Common myeloid progenitor, CD34-positive (primary cell): Measurements from ENCODE around the gene ARTN.

Experiments used
- CTCF ChIA-PET: fragments of 350-600 bp; sonication (Branson Sonifier 250); formaldehyde crosslinking; loops from one replicate; lab custom pipeline; 2021; ENCODE audit warnings: antibody characterized with exemption; lab: Charles Lee
- POLR2A ChIA-PET: fragments of 350-600 bp; sonication (Branson Sonifier 250); formaldehyde crosslinking; loops from one replicate; lab custom pipeline; 2021; ENCODE audit warnings: antibody characterized with exemption; lab: Charles Lee
- DNase-seq, 3 donors: peaks; one replicate each; pipeline versions ENCODE4 v3.0.0 to v3.0.0-alpha.2; 2013
- H3K27ac ChIP-seq, 2 experiments: 1 replicate in 1 of 2; 2 replicates in 1 of 2; pipeline ENCODE4 v1.7.0; 2013; ENCODE audit warnings: inconsistent platforms in 2 of 2, low read length in 2 of 2, mild to moderate bottlenecking in 2 of 2, low read depth in 1 of 2, moderate library complexity in 1 of 2; ENCODE audit not compliant: severe bottlenecking in 2 of 2, insufficient read depth in 1 of 2, poor library complexity in 1 of 2
- H3K27me3 ChIP-seq, 5 experiments: replicated peaks in 2 of 5; 1 replicate in 3 of 5; 2 replicates in 2 of 5; pipeline versions ENCODE4 v1.6.1 to v1.7.0; 2013; ENCODE audit warnings: low read length in 4 of 5, mild to moderate bottlenecking in 2 of 5, moderate library complexity in 2 of 5, inconsistent platforms in 1 of 5; ENCODE audit not compliant: insufficient read depth in 5 of 5, control insufficient read depth in 4 of 5
- H3K36me3 ChIP-seq, 4 experiments: 1 replicate in 2 of 4; 2 replicates in 2 of 4; pipeline versions ENCODE4 v1.6.1 to v1.7.0; 2013; ENCODE audit warnings: low read length in 3 of 4, control low read depth in 1 of 4, mild to moderate bottlenecking in 1 of 4; ENCODE audit not compliant: control insufficient read depth in 4 of 4, insufficient read depth in 4 of 4
- H3K4me1 ChIP-seq, 4 experiments: 1 replicate in 3 of 4; 2 replicates in 1 of 4; pipeline versions ENCODE4 v1.6.1 to v1.7.1; 2013; ENCODE audit warnings: low read length in 3 of 4, mild to moderate bottlenecking in 3 of 4, control low read depth in 1 of 4, inconsistent platforms in 1 of 4, moderate library complexity in 1 of 4; ENCODE audit not compliant: control insufficient read depth in 4 of 4, insufficient read depth in 4 of 4; ENCODE audit errors: control extremely low read depth in 1 of 4
- H3K4me3 ChIP-seq, 7 experiments: 1 replicate in 4 of 7; 2 replicates in 3 of 7; pipeline versions ENCODE4 v1.5.1 to v1.7.0; 2013; ENCODE audit warnings: mild to moderate bottlenecking in 7 of 7, low read length in 6 of 7, moderate library complexity in 6 of 7, inconsistent platforms in 2 of 7, low read depth in 2 of 7, control low read depth in 1 of 7; ENCODE audit not compliant: insufficient read depth in 4 of 7, control insufficient read depth in 1 of 7; ENCODE audit errors: extremely low read depth in 1 of 7
- H3K9me3 ChIP-seq, 5 experiments: 1 replicate in 4 of 5; 2 replicates in 1 of 5; pipeline versions ENCODE4 v1.6.1 to v1.7.1; 2013; ENCODE audit warnings: low read length in 4 of 5, mild to moderate bottlenecking in 2 of 5, inconsistent platforms in 1 of 5, low read depth in 1 of 5, moderate library complexity in 1 of 5; ENCODE audit not compliant: control insufficient read depth in 4 of 5, insufficient read depth in 2 of 5; ENCODE audit errors: control extremely low read depth in 1 of 5
- WGBS: methylation state at CpG from one replicate; pipeline ENCODE4 v1.1.5; 2013; ENCODE audit not compliant: insufficient coverage; 5-methylcytosine and 5-hydroxymethylcytosine counted together

ARTN gene

DNA sequence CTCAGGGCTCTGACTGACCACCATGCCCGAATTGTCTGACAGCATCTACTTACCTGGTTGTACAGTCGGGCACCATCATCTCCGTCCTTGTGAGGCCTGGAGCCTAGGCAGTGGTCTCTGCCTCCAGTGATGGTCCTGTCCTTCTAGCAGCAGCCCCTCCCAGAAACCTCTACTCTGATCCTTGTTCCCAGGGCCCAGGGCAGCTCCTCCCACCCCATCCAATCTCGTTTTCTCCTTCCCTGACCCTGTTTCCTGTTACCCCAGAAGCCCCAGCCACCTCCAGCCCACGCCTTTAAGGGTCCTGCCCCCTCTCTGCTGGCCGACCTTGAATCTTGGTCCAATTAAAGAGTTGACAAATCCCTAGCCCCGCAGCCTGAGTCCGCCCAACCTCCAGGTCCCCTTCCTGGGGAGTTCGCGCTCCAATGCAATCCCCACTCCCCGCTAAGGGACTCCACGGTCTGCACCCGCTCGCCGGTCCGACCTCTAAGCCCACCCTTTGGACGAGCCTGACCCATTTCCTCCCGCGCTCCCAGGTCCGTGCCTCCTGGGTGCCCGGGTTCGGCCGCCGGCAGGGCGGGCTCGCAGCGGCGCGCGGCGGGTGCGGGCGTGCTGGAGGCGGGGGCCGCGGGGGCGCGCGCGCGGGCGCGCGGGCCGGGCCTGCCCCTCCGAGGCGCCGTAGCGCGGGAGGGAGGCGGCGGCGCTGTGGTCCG is 45.1 kb downstream of the ARTN start, which contains the start of gene B4GALT2:
Gene B4GALT2, plus strand, starts transcription at position 660 of the 710 bp plus-strand sequence. CDS start 1,951 bp downstream, outside the sequence.
- Histone ChIP-seq H3K27ac (no peak within 1 kb of the TSS), H3K4me1 (peaks cover 7 to 53% (median 39%) of the 10 kb centered on the region in 4 experiments), H3K9me3 (no peaks in the 10 kb centered on the region), H3K27me3 (no peaks in the 10 kb centered on the region), H3K36me3 (peaks cover 2 to 36% (median 17%) of the 10 kb centered on the region in 4 experiments), H3K4me3 (peak within 1 kb of the TSS; percentile 22 to 80 (median 67))
- DNase-seq: peak in 1 of 3 donors; percentile 40
- ChIA-PET CTCF (interaction anchor here (0.9 to 3.5 kb wide), 4 partner anchors 10 to 44 kb away, joined by 3 to 13 read pairs (median 4); partner anchors contain the start of gene CCDC24), POLR2A (no interaction called here)
- 10% methylated on average over 42 of the region's 54 CpGs for WGBS

DNA sequence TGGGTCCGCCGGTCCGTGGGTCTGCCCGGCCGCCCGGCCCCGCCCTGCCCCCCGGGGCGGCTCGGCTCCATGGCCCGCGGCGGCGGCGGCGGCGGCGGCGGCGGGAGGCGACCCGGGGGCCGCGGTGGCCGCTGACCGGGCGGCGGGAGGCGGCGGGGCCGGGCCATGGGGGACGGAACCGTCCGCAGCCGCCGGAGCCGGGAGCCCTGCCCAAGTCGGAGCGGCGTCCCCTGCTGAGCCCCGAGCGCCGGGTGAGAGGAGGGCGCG is 45.6 kb downstream of the ARTN start:
- Histone ChIP-seq H3K27ac (no peak overlapping the region), H3K4me1 (peaks cover 5 to 49% (median 34%) of the 10 kb centered on the region in 4 experiments), H3K4me3 (peak overlapping the region in 5 of 7 experiments; percentile 37 to 80 (median 61)), H3K36me3 (peaks cover 2 to 38% (median 17%) of the 10 kb centered on the region in 4 experiments), H3K27me3 (no peaks in the 10 kb centered on the region), H3K9me3 (no peaks in the 10 kb centered on the region)
- ChIA-PET POLR2A (no interaction called here), CTCF (interaction anchor here (1.1 kb wide), 1 partner anchor 10 kb away, joined by 3 read pairs; no protein-coding TSS in a partner anchor)
- DNase-seq: no peak
- 0% methylated on average over 43 of the region's 45 CpGs for WGBS

DNA sequence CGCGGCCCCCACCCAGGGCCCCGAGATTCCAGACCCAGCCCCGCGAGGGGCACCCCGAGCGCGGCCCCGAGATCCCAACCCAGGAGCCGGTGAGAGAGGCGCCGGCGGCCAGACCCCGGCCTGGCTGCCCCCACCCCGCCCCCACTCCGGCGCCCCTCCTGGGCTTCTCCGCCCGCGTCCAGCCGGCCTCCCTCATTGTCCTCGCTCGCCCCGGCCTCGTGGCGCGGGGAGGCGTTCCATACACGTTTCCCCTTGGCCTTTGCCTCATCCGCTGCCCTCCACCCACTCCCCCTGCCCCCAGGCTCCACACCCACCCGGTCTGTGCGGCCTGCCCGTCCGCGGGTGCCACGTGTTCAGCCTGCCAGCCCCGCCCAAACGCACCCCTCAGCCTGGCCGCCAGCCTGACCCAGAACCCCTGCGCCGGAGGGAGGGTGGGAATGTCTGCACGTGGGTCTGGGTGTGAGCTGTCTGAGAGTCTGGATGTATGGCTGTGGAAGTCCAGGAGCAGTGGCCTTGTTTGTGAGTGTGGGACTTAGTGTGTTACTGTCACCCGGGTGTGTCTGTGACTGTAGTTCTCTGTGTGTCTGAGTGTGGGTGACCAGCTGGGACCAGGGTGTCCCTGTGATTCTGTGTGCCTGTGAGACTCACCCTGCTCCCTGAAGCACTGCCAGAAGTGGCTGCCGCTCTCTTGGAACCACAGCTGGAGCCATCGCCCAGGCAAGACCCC is 46.1 kb downstream of the ARTN start:
- peaks cover 4 to 45% (median 31%) of the 10 kb centered on the region in 4 experiments for H3K4me1 ChIP-seq
- ChIA-PET POLR2A (no interaction called here), CTCF (interaction anchor here (1.1 kb wide), 1 partner anchor 10 kb away, joined by 3 read pairs; no protein-coding TSS in a partner anchor)
- H3K27ac ChIP-seq: no peak overlapping the region
- peak overlapping the region in 6 of 7 experiments; percentile 24 to 80 (median 58) for H3K4me3 ChIP-seq
- H3K36me3 ChIP-seq: peaks cover 2 to 43% (median 21%) of the 10 kb centered on the region in 4 experiments
- no peaks in the 10 kb centered on the region for H3K27me3 ChIP-seq
- no peaks in the 10 kb centered on the region for H3K9me3 ChIP-seq
- 9% methylated on average over 22 of the region's 45 CpGs for WGBS
- peak in 2 of 3 donors; percentile 15 to 31 for DNase-seq

- peaks cover 4 to 45% (median 29%) of the 10 kb centered on the region in 4 experiments for H3K4me1 ChIP-seq
- ChIA-PET CTCF (interaction anchor here (1.1 kb wide), 1 partner anchor 9 kb away, joined by 3 read pairs; no protein-coding TSS in a partner anchor), POLR2A (no interaction called here)
- peaks cover 2 to 49% (median 22%) of the 10 kb centered on the region in 4 experiments for H3K36me3 ChIP-seq
- no peak for DNase-seq
- no peaks in the 10 kb centered on the region for H3K9me3 ChIP-seq
- H3K4me3 ChIP-seq: peak overlapping the region in 3 of 7 experiments; percentile 61 to 80 (median 67)
- H3K27ac ChIP-seq: no peak overlapping the region
- WGBS: 93% methylated on average over 10 of the region's 13 CpGs
- no peaks in the 10 kb centered on the region for H3K27me3 ChIP-seq
Measured at GRCh38 chr1:43980255-43981134, 46.9 kb downstream of the ARTN start.

- WGBS: 91% methylated on average over 19 of the region's 20 CpGs
- no peak overlapping the region for H3K27ac ChIP-seq
- peaks cover 2 to 54% (median 24%) of the 10 kb centered on the region in 4 experiments for H3K36me3 ChIP-seq
- ChIA-PET CTCF (no interaction called here), POLR2A (no interaction called here)
- peaks cover 1 to 39% (median 23%) of the 10 kb centered on the region in 4 experiments for H3K4me1 ChIP-seq
- H3K27me3 ChIP-seq: no peaks in the 10 kb centered on the region
- no peak for DNase-seq
- H3K9me3 ChIP-seq: no peaks in the 10 kb centered on the region
- no peak overlapping the region for H3K4me3 ChIP-seq
Measured at GRCh38 chr1:43981135-43981491, 47.5 kb downstream of the ARTN start.

GRCh38 chr1:43981636-43982035 is 48.0 kb downstream of the ARTN start:
- peaks cover 1 to 49% (median 20%) of the 10 kb centered on the region in 4 experiments for H3K36me3 ChIP-seq
- ChIA-PET POLR2A (no interaction called here), CTCF (no interaction called here)
- WGBS: 96% methylated on average over 11 of the region's 20 CpGs
- DNase-seq: no peak
- H3K27ac ChIP-seq: no peak overlapping the region
- no peak overlapping the region for H3K4me3 ChIP-seq
- no peaks in the 10 kb centered on the region for H3K9me3 ChIP-seq
- no peaks in the 10 kb centered on the region for H3K27me3 ChIP-seq
- peaks cover 0 to 34% (median 20%) of the 10 kb centered on the region in 4 experiments for H3K4me1 ChIP-seq
